Measurements from ENCODE around the gene ABCB11. TPM values are rescaled to one million over a fixed set of nuclear protein-coding genes. Genes with fewer than 3 reads are reported as not detected.
A peak's percentile ranks its signal among the peaks of the same experiment; 100 is the strongest.

ABCB11 gene
- total and polyA plus RNA-seq, 2 donors from 2014 or later: 0.03 TPM; not detected in 1

DNA sequence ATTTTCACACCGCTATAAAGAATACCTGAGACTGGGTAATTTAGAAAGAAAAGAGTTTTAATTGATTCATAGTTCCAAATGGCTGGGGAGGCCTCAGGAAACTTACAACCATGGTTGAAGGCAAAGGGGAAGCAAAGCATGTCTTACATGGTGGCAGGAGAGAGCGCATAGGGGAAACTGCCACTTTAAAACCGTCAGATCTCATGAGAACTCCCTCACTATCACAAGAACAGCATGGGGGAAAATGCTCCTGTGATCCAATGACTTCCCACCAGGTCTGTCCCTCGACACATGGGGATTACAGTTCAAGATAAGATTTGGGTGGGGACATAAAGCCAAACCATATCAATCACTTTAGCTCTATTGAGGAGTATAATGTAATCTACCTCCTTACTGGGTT is 53.5 kb downstream of the ABCB11 start:
- DNase-seq (no peak), FAIRE-seq (no peak)
- no peaks in the 10 kb centered on the region for H3K4me1 ChIP-seq (ENCODE audit: control insufficient read depth in 2 of 3, insufficient read depth in 2 of 3, low read depth in 1 of 3, low read length in 3 of 3)

DNA sequence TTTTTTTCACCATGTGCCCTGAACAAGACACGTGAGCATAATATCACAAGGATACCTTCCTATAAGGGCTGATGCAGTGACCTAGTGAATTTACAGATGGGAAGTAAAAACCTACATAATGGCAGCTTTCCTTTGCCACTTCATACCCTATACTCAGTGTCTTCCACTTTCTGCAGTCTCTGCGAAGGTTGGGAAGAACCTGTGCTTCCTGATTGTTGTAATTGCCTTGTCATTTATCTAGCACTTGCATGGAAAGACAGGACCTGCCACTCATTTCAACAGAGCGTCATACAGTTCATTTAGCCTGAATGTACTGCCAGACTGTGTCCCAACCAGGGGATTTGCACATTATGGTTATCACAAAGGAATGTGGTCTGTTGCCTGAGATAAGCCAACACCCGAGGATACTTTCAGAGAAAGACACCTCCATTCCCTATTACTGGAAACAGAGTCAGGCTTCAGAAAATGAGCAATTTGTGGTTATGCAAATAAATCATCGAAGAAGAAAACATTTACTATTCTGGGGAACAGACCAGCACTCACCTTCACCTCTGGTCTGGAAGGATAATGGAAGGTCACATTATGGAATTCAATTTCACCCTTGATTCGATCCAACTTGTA is 55.0 kb downstream of the ABCB11 start:
- intact Hi-C loops (cut with DNase I): no loop called here
- TF ChIP-seq, protein P1, sequence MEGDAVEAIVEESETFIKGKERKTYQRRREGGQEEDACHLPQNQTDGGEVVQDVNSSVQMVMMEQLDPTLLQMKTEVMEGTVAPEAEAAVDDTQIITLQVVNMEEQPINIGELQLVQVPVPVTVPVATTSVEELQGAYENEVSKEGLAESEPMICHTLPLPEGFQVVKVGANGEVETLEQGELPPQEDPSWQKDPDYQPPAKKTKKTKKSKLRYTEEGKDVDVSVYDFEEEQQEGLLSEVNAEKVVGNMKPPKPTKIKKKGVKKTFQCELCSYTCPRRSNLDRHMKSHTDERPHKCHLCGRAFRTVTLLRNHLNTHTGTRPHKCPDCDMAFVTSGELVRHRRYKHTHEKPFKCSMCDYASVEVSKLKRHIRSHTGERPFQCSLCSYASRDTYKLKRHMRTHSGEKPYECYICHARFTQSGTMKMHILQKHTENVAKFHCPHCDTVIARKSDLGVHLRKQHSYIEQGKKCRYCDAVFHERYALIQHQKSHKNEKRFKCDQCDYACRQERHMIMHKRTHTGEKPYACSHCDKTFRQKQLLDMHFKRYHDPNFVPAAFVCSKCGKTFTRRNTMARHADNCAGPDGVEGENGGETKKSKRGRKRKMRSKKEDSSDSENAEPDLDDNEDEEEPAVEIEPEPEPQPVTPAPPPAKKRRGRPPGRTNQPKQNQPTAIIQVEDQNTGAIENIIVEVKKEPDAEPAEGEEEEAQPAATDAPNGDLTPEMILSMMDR (IDR thresholded peaks at IDR 0.05; ENCODE audit: borderline replicate concordance, extremely low read depth, insufficient read depth): no peak
- Histone ChIP-seq H3K9ac (ENCODE audit: low read length in 3 of 3) (no peak overlapping the region), H3K27me3 (ENCODE audit: control insufficient read depth, insufficient read depth, low read length) (no peaks in the 10 kb centered on the region), H3K36me3 (ENCODE audit: control insufficient read depth in 2 of 3, insufficient read depth in 3 of 3, low read length in 3 of 3) (no peaks in the 10 kb centered on the region), H3K4me3 (ENCODE audit: low read length in 3 of 3) (no peak overlapping the region), H3K9me3 (ENCODE audit: control insufficient read depth in 2 of 3, insufficient read depth in 1 of 3, low read length in 3 of 3) (no peaks in the 10 kb centered on the region), H3K4me1 (ENCODE audit: control insufficient read depth in 2 of 3, insufficient read depth in 2 of 3, low read depth in 1 of 3, low read length in 3 of 3) (no peaks in the 10 kb centered on the region), H3K27ac (ENCODE audit: low read depth in 2 of 2, low read length in 2 of 2) (no peak overlapping the region)
- peak in 3 of 5 donors; percentile 11 to 57 (median 16) for DNase-seq
- no peak for FAIRE-seq

More for the DNA sequence above, 53.5 kb downstream of the ABCB11 start:
- Histone ChIP-seq H3K9ac (ENCODE audit: low read length in 3 of 3) (no peak overlapping the region), H3K27ac (ENCODE audit: low read depth in 2 of 2, low read length in 2 of 2) (no peak overlapping the region), H3K36me3 (ENCODE audit: control insufficient read depth in 2 of 3, insufficient read depth in 3 of 3, low read length in 3 of 3) (no peaks in the 10 kb centered on the region), H3K4me3 (ENCODE audit: low read length in 3 of 3) (no peak overlapping the region), H3K27me3 (ENCODE audit: control insufficient read depth, insufficient read depth, low read length) (no peaks in the 10 kb centered on the region), H3K9me3 (ENCODE audit: control insufficient read depth in 2 of 3, insufficient read depth in 1 of 3, low read length in 3 of 3) (no peaks in the 10 kb centered on the region)
- intact Hi-C loops (cut with DNase I): no loop called here
- TF ChIP-seq, protein P1 (IDR thresholded peaks at IDR 0.05; ENCODE audit: borderline replicate concordance, extremely low read depth, insufficient read depth): no peak

DNA sequence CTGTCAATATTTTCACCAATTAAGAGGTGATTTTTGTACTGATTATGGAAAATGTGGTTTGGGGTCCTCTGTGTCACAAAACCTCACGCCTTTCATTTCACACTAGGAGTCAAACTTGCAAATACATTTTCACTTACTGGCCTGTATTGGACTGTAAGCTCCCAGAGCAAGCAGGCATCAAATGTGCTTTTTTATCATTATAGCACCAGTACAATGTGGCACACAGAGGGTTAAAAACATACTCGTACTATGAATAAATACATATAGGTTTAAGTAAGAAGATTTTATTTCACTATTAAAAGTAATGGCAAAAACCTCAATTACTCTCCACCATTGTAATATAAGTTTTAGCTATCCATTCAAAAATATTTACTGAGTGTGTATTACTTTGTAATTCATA is 56.7 kb downstream of the ABCB11 start:
- TF ChIP-seq, protein P1 (IDR thresholded peaks at IDR 0.05; ENCODE audit: borderline replicate concordance, extremely low read depth, insufficient read depth): no peak

DNA sequence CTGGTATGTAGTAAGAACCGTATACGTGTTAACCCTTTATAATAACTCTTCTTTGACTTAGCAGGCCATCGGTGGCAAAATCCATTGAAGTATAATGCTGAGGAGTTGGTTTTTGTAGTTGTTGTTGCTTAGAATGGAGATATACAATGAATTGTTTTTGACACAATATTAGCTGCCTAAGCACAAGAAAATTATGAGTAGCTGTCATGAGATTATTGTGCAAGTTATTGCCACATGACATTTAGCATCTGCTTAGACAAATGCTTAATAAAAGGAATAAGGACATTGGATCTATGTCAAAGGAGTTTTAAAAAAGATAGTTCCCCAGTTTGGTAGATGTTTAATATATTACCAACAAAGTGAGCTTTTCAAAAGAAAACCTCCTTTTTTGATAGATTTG is 59.9 kb downstream of the ABCB11 start:
- Histone ChIP-seq H3K36me3 (ENCODE audit: control insufficient read depth in 2 of 3, insufficient read depth in 3 of 3, low read length in 3 of 3) (no peaks in the 10 kb centered on the region), H3K9ac (ENCODE audit: low read length in 3 of 3) (no peak overlapping the region), H3K27me3 (ENCODE audit: control insufficient read depth, insufficient read depth, low read length) (no peaks in the 10 kb centered on the region), H3K27ac (ENCODE audit: low read depth in 2 of 2, low read length in 2 of 2) (no peak overlapping the region), H3K9me3 (ENCODE audit: control insufficient read depth in 2 of 3, insufficient read depth in 1 of 3, low read length in 3 of 3) (no peaks in the 10 kb centered on the region), H3K4me1 (ENCODE audit: control insufficient read depth in 2 of 3, insufficient read depth in 2 of 3, low read depth in 1 of 3, low read length in 3 of 3) (no peaks in the 10 kb centered on the region), H3K4me3 (ENCODE audit: low read length in 3 of 3) (no peak overlapping the region)
- TF ChIP-seq, protein P1 (IDR thresholded peaks at IDR 0.05; ENCODE audit: borderline replicate concordance, extremely low read depth, insufficient read depth): no peak
- intact Hi-C loops (cut with DNase I): no loop called here
- FAIRE-seq (no peak), DNase-seq (no peak)

More for the DNA sequence above, 56.7 kb downstream of the ABCB11 start:
- Histone ChIP-seq H3K9ac (ENCODE audit: low read length in 3 of 3) (no peak overlapping the region), H3K27me3 (ENCODE audit: control insufficient read depth, insufficient read depth, low read length) (no peaks in the 10 kb centered on the region), H3K4me1 (ENCODE audit: control insufficient read depth in 2 of 3, insufficient read depth in 2 of 3, low read depth in 1 of 3, low read length in 3 of 3) (no peaks in the 10 kb centered on the region), H3K27ac (ENCODE audit: low read depth in 2 of 2, low read length in 2 of 2) (no peak overlapping the region), H3K9me3 (ENCODE audit: control insufficient read depth in 2 of 3, insufficient read depth in 1 of 3, low read length in 3 of 3) (no peaks in the 10 kb centered on the region), H3K4me3 (ENCODE audit: low read length in 3 of 3) (no peak overlapping the region), H3K36me3 (ENCODE audit: control insufficient read depth in 2 of 3, insufficient read depth in 3 of 3, low read length in 3 of 3) (no peaks in the 10 kb centered on the region)
- DNase-seq: peak in 2 of 5 donors; percentile 16 to 49
- no peak for FAIRE-seq
- intact Hi-C loops (cut with DNase I): no loop called here

Data from kidney (tissue), 14 donors.